Ovary (tissue), 9 donors: Measurements from ENCODE around the gene MMP20. TPM values are rescaled to one million over a fixed set of nuclear protein-coding genes. Genes with fewer than 3 reads are reported as not detected.

Source experiments
- DNase-seq, 5 donors: peaks; one replicate each; pipeline ENCODE4 v3.0.0-alpha.2; 2019 to 2020
- H3K27ac ChIP-seq, 2 donors: fragments of 200-600 bp; one replicate each; pipeline versions ENCODE4 v1.5.1 to v1.8.0; 2019 to 2022
- H3K27me3 ChIP-seq: fragments of 200-600 bp; one replicate; pipeline ENCODE4 v1.8.0; 2022
- H3K36me3 ChIP-seq: fragments of 200-600 bp; sonication (generic); one replicate; pipeline ENCODE4 v1.5.1; 2019
- H3K4me1 ChIP-seq: one replicate; pipeline ENCODE4 v1.8.1; 2013; ENCODE audit warnings: mild to moderate bottlenecking, moderate library complexity; ENCODE audit not compliant: insufficient read depth
- H3K4me3 ChIP-seq: fragments of 200-600 bp; sonication (generic); one replicate; pipeline ENCODE4 v1.5.1; 2017
- H3K9me3 ChIP-seq, 2 donors: fragments of 200-600 bp in 1 of 2; sonication (generic) in 1 of 2; one replicate each; pipeline versions ENCODE4 v1.5.1 to v1.8.1; 2013 to 2019; ENCODE audit warnings: mild to moderate bottlenecking in 1 of 2, moderate library complexity in 1 of 2
- CTCF ChIP-seq, 3 donors: fragments of 450-650 bp in 2 of 3; fragments of 200-600 bp in 1 of 3; IDR thresholded peaks; one replicate each; pipeline versions ENCODE4 v1.5.1 to v1.8.0; 2016 to 2022; ENCODE audit warnings: antibody characterized with exemption in 3 of 3, mild to moderate bottlenecking in 1 of 3
- EP300 ChIP-seq: sonication (generic); formaldehyde crosslinking; IDR thresholded peaks from one replicate; pipeline ENCODE4 v1.6.1; 2017; ENCODE audit warnings: antibody characterized with exemption
- POLR2A ChIP-seq: fragments of 450-650 bp; IDR thresholded peaks from one replicate; pipeline ENCODE4 v1.6.1; 2017; ENCODE audit warnings: antibody characterized with exemption, mild to moderate bottlenecking, moderate library complexity
- WGBS, 3 donors: extraction: QIAGEN DNeasy Blood & Tissue Kit in 1 of 3; methylation state at CpG; one replicate each; pipeline versions ENCODE4 v1.1.5 to v1.1.7; 2013 to 2017; 5-methylcytosine and 5-hydroxymethylcytosine counted together
- intact Hi-C, 4 donors: fragments of 100-400 bp; cut with DNase I; formaldehyde crosslinking; loops; one replicate each; pipeline versions ENCODE4 v1.11.0 to v1.15.1; 2022 to 2023
- polyA plus RNA-seq, 2 donors: library from polyadenylated mRNA; stranded (reverse); fragments of 200-250 nt in 1 of 2; fragments of 350-450 nt in 1 of 2; fragmentation: Illumina TruSeq in 1 of 2; extraction: RNeasy Lipid Tissue Mini Kit (QIAGEN cat#74804) in 1 of 2; gene quantifications; one replicate each; pipeline ENCODE4 v1.2.3, GENCODE V29; 2013 to 2014
- total RNA-seq, 7 donors: library from RNA; depleted of rRNA in 2 of 7; stranded (reverse); fragments of >200 nt in 2 of 7; fragmentation: NEBNext Ultra II Directional in 3 of 7; extraction: Animal tissue kit (Norgen Biotek cat#: 25700) in 3 of 7; gene quantifications; one replicate each; pipeline versions ENCODE4 v1.1.0 to v1.2.4, GENCODE V29; 2016 to 2023
- donor health status: DM: no; HTN: no; CAD: no; lungs with moderate emphysema.
- donor health status: DM: no; HTN: no; CAD: no.
- donor health status: Bipolar disorder and iron deficiency.
- donor health status: DM: yes; HTN: yes; CAD: no.
- donor health status: DM: no; HTN: no; CAD: no.
- donor health status: DM: yes; HTN: yes; CAD: no.

Gene MMP20
- total and polyA plus RNA-seq, 9 donors = not detected

- H3K27ac ChIP-seq = no peak overlapping the region
- H3K36me3 ChIP-seq = no peaks in the 10 kb centered on the region
- H3K9me3 ChIP-seq = no peaks in the 10 kb centered on the region
- WGBS, 3 donors = 58 to 75% (median 63%) methylated on average over 6 of the region's 6 CpGs
- DNase-seq = no peak
- H3K4me3 ChIP-seq = no peak overlapping the region
- no peak for TF ChIP-seq POLR2A
- TF ChIP-seq CTCF (IDR thresholded peaks at IDR 0.05) = no peak
- no peak for TF ChIP-seq EP300
- intact Hi-C loops = no loop called here
- no peaks in the 10 kb centered on the region for H3K27me3 ChIP-seq
- no peaks in the 10 kb centered on the region for H3K4me1 ChIP-seq
Observed at GRCh38 chr11:102534261-102534872, 90.8 kb downstream of the MMP20 start.

- intact Hi-C loops = no loop called here
- Histone ChIP-seq H3K27me3 (no peaks in the 10 kb centered on the region), H3K4me1 (no peaks in the 10 kb centered on the region), H3K4me3 (no peak within 1 kb of the TSS), H3K9me3 (no peaks in the 10 kb centered on the region), H3K27ac (no peak within 1 kb of the TSS), H3K36me3 (no peaks in the 10 kb centered on the region)
- TF ChIP-seq EP300 (no peak), CTCF (IDR thresholded peaks at IDR 0.05) (no peak), POLR2A (no peak)
- WGBS, 3 donors = 45 to 56% (median 54%) methylated on average over 8 of the region's 8 CpGs
- no peak for DNase-seq
Observed at GRCh38 chr11:102530558-102530957, 94.6 kb downstream of the MMP20 start, which contains the start of gene MMP7. Gene MMP7 (minus strand): TSS chr11:102530747. CDS start chr11:102530700, 47 bp downstream.

- H3K27ac ChIP-seq = no peak overlapping the region
- H3K9me3 ChIP-seq = no peaks in the 10 kb centered on the region
- no peaks in the 10 kb centered on the region for H3K36me3 ChIP-seq
- DNase-seq = no peak
- intact Hi-C loops = no loop called here
- no peak overlapping the region for H3K4me3 ChIP-seq
- no peaks in the 10 kb centered on the region for H3K27me3 ChIP-seq
- TF ChIP-seq POLR2A (no peak), CTCF (IDR thresholded peaks at IDR 0.05) (no peak), EP300 (no peak)
- H3K4me1 ChIP-seq = no peaks in the 10 kb centered on the region
Observed at GRCh38 chr11:102528618-102529017, 96.5 kb downstream of the MMP20 start.

GRCh38 chr11:102527684-102528083 lies 97.4 kb downstream of the MMP20 start:
- intact Hi-C loops = no loop called here
- Histone ChIP-seq H3K27ac (no peak overlapping the region), H3K36me3 (no peaks in the 10 kb centered on the region), H3K9me3 (no peaks in the 10 kb centered on the region), H3K4me1 (no peaks in the 10 kb centered on the region), H3K27me3 (no peaks in the 10 kb centered on the region), H3K4me3 (no peak overlapping the region)
- 56 to 93% (median 63%) methylated on average over 2 of the region's 2 CpGs for WGBS, 3 donors
- TF ChIP-seq EP300 (no peak), CTCF (IDR thresholded peaks at IDR 0.05) (no peak), POLR2A (no peak)
- no peak for DNase-seq
